ENCODE results near the gene SOCS2.

SOCS2 gene

GRCh38 chr12:93568091-93568490, 4.4 kb upstream of the SOCS2 start:
- no peak for DNase-seq

- no peak for DNase-seq
Observed at GRCh38 chr12:93569301-93569655, 3.2 kb upstream of the SOCS2 start.

- DNase-seq, result peak; percentile 89
Observed at GRCh38 chr12:93569656-93570551, 2.6 kb upstream of the SOCS2 start.

DNA sequence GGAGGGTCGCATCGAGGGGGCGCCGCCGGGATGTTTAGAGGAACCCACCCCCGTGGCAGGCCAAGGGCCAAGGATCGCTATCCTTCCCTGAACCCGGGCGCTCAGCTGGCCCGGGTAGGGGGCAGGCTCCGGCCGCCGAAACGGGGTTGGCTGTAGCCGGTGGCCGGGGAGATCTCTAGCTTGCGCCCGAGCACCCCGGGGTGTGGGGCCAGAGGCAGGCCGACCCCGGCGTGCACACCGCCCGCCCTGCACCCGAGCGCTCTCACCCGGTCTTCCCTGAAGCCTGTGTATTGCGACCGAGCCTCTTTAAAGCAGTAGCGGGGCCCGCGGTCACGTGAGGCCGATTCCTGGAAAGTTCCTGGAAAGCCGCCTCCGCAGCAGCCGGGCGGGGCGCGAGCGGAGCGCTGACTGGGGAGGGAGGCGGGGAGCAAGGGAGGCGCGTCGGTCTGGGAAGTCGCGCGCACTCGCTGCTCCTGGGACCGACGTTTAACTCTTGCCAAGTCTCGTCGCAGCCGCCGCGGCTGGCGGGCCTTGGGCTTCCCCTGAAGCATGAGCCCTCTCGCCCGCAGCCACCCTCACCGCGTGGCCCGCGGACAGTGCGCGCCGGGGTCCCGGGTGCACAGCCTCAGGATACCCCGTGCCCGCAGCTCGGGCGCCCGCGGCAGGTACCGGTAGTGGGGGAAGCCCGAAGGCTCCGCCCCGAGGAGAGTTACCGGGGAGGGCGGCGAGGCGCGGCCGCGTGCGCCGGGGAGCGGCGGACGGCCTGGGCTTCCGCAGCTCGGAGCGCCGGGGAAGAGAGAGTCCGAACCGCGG, 1.7 kb upstream of the SOCS2 start:
- DNase-seq, result peak; percentile 97

GRCh38 chr12:93571365-93571924, 1.0 kb upstream of the SOCS2 start:
- DNase-seq, result peak; percentile 90

GRCh38 chr12:93572712-93573551, 457 bp downstream of the SOCS2 start:
- DNase-seq, result peak; percentile 75

GRCh38 chr12:93573552-93574223, 1.2 kb downstream of the SOCS2 start:
- DNase-seq, result peak; percentile 64

- no peak for DNase-seq
Observed at GRCh38 chr12:93577222-93577621, 4.7 kb downstream of the SOCS2 start.

DNA sequence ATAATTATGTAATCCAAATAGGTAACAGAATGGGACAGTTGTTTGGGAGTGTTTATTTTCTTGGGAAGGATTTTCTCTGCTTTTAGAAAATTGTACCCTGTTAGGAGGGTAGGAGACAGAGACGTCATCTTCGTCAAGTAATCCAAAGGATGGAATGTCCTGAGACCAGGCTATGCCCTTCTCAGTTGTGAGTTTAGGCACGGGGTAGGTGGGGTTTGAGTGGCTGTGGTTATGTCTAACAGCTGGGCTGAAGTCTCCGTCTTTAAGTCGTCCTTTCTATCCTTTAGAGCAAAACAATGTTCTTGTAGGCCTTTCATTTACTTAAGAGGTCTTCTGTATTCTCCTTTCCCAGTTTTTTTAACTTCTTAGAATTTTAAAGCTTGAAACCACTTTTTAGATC, 5.7 kb downstream of the SOCS2 start:
- DNase-seq, result no peak

- DNase-seq, result no peak
Observed at GRCh38 chr12:93580682-93581081, 8.2 kb downstream of the SOCS2 start.

DNA sequence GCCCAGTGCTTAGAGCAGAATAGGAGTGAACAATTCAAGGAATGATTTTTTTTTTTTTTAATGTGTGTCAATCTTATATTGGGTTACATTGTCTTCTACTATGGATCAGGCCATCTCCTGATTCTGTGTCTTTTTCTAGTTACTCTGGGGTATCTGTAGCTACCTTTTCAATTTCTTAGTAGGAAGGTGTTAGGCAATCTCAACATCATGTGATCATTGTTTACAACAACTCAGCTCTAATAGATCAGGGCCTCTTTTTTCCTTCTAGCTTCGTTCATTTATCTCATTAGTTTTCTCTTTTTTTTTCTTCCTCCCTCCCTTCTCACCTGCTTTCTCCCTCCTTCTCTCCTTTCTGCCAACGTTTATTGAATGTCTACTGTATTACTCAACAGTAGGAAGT, 8.9 kb downstream of the SOCS2 start:
- no peak for DNase-seq

GRCh38 chr12:93582351-93582750, 9.9 kb downstream of the SOCS2 start:
- no peak for DNase-seq

GRCh38 chr12:93583627-93584392, 11.3 kb downstream of the SOCS2 start:
- DNase-seq, result no peak

GRCh38 chr12:93585247-93585646, 12.8 kb downstream of the SOCS2 start:
- no peak for DNase-seq

DNA sequence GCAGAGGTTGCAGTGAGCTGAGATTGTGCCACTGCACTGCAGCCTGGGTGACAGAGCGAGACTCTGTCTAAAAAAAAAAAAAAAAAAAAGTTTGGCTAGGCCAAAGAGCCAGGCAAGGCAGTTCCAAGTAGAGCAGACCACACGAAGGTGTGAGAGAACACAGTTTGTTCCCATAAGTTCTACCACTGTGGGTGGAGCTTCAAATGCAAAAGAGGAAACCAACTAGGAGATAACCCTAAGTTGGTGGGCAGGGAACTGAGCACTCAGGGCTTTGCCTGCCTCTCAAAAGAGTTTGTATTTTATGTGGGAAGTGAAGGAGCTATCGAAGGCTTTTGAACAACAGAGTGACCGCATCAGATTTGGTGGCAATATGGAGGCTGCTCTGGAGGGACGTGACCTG, 15.1 kb downstream of the SOCS2 start:
- DNase-seq, result no peak

DNA sequence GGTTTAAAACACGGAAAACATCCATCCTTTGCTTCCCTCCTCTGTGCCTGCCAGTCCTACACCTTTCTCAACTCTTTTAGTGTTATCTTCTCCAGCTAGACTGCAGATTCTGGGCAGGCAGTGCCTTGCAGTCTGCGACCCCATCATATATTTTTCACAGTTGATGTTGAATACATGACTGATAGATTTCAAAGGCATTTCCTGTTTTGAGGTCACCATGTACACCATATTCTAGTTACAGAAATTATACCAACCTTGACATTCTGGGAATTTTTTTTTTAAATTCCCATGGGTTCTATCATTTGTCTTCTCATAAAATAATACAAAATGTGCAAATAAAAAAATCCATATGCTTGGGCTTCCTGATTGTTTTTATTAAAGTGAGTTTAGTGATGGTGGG, 16.6 kb downstream of the SOCS2 start:
- no peak for DNase-seq

DNA sequence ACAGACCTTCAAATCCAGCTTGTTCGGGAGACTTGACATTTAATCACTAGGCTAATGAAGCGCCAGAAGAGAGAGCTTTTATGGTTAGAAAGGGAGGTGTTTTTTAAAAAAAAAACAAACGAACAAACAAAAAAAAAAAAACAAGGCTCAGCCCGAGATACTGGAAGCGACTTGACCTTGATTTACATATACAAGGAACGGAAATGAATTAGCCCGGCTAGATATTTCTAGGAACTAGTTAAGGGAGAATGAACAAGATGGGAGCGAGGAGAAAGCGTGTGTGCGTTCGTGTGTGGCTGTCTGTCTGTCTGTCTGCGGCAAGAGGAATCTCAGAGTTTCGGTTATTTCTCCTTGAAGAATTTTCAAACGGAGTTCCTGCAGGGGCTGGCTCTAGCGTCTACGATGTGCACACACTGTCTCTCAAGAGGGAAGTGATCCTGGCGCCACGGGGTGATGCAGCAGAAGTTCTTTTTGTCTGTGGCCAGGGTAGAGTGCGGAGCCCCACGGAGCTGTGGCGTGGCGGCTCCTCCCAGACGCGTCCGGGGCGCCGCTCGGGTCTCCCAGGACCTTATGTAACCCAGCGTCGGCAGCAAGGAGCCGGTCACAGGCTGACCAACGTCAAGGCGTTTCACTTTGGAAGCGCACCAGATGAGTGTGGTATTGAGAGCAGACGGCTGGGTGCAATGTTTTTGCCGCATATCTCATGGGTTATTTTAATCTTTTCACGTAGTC, 18.8 kb downstream of the SOCS2 start:
- DNase-seq, result peak; percentile 68

- no peak for DNase-seq
Observed at GRCh38 chr12:93592641-93593406, 20.3 kb downstream of the SOCS2 start.

DNA sequence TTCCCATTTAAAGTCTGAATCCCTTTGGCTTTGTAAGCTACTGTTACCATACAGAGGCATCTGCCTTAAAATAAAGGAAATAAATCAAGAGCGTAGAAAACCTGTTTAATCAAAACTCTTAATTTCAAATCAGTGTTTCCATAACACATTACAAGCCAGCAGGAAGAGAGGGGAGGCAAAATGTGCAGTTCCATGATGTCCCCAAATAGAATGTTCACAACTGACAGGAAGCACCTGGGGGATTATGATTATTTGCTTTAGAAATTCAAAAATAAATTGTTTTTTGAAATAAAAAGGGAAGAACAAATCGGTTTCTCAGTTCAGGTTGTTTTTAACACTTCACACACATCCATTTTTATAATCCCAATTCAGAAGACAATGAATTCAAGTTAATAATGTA, 21.4 kb downstream of the SOCS2 start:
- DNase-seq, result no peak

- no peak for DNase-seq
Observed at GRCh38 chr12:93594766-93595311, 22.4 kb downstream of the SOCS2 start.
